Activated CD4-positive, CD25-positive, alpha-beta regulatory T cell treated with anti-CD3 and anti-CD28 coated beads, Interleukin-2, amount 50 U/mL, for 72 hours (primary cell): ENCODE measurements around the gene POGK.
"Not testable (repeated sequence)": the region's sequence is repeated elsewhere in the genome, so short reads cannot be mapped to it uniquely, and the experiment has no call there.

ENCODE experiments used
- DNase-seq: peaks from one replicate; pipeline ENCODE4 v3.0.0; 2021

POGK gene, protein sequence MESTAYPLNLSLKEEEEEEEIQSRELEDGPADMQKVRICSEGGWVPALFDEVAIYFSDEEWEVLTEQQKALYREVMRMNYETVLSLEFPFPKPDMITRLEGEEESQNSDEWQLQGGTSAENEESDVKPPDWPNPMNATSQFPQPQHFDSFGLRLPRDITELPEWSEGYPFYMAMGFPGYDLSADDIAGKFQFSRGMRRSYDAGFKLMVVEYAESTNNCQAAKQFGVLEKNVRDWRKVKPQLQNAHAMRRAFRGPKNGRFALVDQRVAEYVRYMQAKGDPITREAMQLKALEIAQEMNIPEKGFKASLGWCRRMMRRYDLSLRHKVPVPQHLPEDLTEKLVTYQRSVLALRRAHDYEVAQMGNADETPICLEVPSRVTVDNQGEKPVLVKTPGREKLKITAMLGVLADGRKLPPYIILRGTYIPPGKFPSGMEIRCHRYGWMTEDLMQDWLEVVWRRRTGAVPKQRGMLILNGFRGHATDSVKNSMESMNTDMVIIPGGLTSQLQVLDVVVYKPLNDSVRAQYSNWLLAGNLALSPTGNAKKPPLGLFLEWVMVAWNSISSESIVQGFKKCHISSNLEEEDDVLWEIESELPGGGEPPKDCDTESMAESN

DNA sequence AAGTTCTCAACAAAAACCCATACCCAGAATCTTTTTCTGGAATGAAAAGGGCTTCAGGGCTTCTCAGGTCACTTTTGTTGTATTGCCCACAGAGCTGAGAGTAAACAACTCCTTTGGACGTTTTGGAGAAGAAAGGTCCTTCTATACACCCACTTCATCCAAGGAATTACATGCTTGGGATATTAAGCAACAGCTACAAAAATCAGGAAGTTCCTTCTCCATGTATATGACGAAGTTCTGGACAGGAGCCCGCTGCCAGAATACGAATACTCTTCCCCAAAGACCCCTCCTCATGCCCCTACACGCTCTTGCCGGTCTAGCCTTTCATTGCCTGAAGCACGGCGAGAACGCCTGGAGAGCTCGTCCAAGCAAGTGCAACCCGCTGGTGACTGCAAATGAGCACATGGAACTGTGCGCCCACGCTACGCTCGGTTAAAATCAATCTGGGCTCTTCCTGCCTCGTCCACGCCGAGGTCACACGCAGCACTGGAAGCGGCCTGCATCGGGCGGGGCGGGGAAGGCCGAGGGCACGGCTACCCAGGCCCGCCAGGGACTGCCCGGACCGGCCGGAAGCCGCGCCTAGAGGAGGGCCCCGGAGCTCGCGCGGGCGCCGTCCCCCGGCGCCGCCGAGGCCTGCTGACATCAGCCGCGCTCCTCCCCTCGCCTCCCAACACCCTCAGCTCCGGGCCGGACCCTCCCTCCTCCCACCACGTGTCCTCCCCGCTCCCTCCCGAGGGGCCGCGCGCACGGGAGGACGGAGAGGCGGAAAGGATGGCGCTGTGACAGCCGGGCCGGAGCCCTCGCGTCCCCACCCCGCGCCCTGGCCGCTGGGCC lies at the start of gene POGK:
Gene POGK, plus strand, starts transcription at position 710 of the 834 bp plus-strand sequence. CDS start 1,482 bp downstream, outside the sequence.
- peak; percentile 86 for DNase-seq

DNA sequence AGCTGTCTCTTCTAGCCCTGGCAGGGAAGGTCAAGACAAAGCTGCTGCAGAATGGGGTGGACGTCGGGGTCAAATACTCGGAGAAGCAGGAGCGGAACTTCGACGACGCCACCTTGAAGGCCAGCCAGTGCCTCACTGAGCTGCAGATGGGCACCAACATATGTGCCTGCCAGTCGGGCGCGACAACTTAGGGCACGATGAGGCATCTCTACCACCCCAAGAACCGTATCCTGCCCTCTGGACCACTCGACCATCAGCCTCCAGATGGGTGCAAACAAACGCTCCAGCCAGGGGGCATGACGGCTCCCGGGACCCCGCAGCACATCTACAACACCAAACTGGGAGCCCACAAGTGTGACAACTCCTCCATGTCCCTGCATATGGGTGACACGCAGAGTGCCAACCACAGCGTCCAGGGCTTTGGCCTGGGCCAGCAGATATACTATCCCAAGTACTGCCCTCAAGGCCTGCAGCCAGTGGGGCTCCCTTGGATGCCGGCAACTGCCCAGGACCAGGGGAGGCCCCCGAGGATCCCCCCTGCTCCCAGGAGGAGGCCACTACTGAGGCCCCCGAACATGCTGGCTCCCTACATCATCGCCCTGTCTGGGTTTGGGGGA lies 42.5 kb upstream of the POGK start:
- no peak for DNase-seq

DNA sequence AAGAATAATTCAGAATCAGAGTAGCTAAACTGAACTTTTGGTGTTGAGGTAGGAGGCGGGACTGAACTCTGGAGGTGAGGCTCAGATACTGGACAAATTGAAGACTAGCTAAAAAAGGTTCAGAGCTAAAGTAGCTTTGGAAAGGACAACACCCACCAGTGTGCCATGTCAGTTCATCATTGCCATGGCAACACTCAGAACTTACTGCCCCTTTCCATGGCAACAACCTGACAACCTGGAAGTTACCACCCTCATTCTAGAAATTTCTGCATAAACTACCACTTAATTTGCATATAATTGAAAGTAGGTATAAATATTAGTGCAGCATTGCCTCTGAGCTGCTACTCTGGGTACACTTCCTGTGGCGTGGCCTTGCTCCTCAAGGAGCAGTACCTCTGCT lies 30.3 kb upstream of the POGK start:
- DNase-seq: no peak

DNA sequence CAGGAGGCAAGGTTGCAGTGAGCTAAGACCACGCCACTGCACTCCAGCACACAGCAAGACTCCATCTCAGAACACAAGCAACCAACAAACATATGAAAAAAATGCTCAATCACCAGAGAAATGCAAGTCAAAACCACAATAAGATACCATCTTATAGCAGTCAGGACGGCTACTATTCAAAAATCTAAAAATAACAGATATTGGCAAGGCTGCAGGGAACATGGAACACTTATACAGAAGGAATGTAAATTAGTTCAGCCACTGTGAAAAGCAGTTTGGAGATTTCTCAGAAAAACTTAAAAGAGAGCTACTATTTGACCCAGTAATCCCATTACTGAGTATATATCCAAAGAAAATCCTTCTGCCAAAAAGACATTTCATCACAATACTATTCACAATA lies 27.6 kb upstream of the POGK start:
- no peak for DNase-seq

DNA sequence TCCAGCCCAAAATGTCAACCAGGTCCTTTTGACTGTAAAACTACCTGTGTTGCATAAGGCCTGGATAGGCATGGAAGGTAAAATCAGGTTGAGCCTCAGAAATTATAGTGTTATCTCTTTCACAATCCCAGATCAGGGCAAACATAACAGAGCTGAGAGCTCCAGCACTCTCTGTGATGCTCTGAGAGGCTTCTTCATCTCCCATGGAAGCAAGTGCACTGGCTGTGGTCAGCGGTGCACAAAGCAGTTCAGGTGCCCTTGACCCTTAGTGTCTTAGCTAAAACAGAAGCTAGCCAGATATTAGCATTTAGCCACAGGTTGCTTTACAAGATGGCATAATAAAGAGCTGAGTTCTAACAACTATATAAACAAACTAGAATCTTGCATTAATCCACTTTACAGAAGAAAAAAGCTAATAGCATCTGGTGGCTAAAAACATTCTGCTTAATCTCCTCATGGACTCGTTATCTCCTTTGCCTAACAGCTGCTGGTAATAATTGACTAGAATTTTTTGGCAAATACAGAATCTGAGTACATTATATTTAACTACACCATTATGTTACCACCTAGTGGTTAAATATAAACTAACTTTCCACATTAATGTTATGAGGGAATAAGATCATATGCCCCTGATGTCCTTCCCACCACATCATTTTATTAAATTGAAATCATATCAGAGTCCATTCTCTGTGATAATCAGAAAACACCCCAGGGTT lies 25.6 kb upstream of the POGK start:
- DNase-seq: no peak

DNA sequence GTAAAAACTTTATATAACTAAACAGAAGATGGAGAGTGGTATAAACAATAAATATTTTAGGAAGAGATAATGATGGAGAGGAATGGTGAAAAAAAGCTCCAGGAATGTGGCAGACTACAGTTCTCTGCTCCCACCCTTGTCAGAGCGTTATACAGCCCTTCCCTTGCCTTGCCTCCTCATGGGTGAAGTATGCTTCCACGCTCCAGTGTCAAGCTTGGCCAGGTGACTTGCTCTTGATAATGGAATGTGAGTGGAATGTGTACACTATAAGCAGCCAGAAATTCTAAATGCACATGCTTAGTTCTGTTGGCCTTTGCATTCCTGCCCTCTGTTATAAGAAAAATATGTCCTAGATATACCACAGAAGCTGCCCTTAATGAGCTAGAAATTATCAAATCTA lies 24.7 kb upstream of the POGK start:
- no peak for DNase-seq

DNA sequence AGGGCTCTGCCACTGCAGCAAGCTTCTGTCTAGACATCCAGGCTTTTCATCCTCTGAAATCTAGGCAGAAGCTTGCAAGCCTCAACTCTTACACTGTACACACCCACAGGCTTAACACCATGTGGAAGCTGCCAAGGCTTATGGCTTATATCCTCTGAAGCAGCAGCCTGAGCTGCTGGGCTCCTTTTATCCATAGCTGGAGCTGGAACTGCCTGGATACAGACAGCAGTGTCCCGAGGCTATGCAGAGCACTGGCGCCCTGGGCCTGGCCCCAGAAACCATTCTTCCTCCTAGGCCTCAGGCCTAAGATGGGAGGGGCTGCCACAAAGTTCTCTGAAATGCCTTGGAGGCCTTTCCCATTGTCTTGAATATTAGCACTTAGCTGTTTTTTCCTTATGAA lies 19.3 kb upstream of the POGK start:
- DNase-seq: no peak

DNA sequence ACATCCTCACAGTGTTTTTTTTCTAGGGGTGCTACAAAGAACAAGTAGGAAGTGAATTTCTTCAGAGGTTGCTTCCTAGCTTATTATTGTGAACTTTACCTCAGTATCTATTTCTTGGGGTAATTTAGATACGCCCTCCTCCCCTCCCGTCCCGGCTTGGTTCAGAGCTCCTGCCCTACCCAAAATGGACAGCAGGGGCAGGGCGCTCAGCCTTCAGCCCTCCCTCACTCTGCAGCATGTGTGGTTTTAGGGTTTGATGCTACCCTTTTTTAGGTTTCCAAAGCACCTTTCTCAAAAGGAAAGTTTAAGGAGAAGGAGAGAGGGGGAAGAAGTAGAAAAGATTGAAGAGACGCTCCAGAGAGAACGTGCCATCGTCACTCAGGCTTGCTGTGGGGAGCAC lies 16.9 kb upstream of the POGK start:
- no peak for DNase-seq

DNA sequence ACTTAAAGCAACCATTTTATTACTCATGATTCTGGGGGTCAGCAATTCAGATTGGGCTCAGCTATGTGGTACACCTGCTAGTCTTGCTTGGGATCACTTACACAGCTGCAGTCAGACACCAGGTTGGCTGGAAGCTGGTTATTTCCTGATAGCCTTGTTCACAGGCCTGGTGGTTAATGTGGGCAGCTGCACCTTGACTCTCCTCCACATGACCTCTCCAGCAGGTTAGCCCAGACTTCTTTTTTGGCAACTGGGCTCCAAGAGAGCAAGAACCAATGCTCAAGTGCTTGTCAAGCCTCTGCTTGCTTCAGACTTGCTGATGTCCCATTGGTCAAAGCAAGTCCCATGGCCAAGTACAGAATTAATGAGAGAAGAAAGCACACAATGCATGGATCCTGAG lies 11.8 kb upstream of the POGK start:
- no peak for DNase-seq

DNA sequence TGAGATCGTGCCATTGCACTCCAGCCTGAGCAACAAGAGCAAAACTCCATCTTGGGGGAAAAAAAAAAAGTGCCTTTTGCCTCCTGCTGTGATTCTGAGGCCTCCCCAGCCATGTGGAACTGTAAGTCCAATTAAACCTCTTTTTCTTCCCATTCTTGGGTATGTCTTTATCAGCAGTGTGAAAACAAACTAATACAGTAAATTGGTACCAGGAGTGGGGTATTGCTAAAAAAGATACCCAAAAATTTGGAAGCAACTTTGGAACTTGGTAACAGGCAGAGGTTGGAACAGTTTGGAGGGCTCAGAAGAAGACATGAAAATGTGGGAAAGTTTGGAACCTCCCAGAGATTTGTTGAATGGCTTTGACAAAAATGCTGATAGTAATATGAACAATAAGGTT lies 9.5 kb upstream of the POGK start:
- not testable (repeated sequence) for DNase-seq

DNA sequence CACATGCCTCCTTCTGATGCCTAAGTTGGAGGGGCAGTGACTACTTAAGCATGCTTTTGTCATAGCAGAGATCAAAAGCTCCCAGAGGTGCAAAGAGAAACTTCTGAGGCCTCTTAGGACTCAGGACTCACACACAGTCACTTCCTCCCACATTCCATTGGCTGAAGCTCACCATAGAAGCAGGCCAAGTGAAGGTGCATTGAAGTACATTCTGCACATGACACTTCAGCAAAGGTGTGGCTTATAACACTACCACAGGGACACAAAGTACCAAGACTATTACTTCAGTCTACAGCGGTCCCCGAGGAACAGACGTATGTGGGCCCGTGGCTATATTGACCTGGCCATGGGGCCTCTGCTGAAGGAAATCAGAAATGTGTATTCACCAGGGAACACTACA lies 2.5 kb upstream of the POGK start:
- no peak for DNase-seq

DNA sequence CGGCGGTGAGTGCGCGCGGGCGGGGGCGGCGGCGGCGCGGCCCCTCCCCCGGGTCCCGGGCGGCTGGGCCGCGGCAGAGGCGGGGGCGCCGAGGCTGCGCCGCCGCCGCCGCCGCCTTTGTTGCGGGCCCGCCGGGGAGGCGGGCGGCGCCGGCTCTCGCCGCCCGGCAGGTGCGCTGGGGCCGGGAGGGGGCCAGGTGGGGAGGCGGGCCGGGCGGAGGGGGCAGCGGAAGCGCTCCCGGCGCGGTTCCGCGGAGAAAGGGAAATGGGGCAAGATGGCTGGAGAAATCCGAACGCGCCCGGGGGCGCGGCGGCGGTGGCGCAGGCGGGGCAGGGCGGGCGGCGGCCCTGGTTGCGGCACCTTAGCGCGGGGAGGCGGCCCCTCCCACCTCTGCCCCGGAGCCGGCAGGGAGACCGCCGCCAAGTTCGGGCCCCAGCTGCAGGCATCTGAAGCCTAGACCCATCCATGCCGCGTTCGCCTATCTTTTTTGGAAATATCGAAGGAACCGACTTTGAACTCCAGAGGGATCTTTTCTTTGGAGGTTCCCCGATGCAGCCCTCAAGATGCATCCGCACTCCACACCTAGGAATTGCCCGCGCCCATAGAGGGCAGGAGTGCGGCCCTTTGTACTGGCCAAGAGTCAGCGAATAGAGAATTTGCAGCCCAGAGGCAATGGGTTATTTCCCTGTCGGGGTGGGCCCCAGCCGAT lies 479 bp downstream of the POGK start:
- DNase-seq: peak; percentile 58

DNA sequence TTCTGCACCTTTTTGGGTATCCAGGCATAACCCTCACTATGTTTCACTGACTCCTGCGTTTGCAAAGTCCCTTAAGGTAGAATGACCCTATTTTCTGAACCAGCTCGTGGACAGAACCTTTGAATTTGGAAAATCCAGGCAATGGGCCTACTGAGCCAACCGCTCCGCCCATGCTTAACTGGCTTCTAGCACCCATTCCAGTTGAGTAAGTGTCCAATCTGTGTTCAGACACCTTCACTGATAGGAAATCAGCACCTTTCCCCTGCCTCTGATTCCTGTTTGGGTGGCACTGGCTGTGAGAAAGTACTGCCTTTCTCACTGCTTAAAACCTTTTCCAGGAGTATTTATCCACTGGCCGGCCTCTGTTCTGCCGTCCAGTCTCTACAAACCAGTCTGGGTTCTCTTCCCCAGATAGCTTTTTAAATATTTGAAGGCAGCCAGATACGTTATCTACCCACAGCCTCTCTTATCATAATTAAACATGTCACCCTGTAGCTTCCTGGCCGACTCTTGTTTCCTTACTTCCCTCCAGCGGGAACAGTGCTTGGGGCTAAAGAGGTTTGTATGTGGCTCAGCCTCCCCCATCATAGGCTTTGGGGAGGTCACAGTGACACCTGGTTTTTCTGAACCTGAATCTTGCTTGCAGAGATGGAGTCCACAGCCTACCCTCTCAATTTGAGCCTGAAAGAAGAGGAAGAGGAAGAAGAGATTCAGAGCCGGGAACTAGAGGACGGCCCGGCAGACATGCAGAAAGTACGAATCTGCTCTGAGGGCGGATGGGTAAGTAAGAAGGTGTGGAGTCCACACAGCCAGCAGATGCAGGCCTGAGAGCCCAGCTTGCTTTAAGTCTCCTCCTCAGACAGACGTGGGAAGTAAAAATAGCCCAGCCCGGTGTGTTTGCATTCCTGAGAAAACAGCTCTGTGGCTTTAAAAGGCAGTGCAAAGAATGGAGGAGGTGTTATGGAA lies 1.3 kb downstream of the POGK start:
- no peak for DNase-seq

DNA sequence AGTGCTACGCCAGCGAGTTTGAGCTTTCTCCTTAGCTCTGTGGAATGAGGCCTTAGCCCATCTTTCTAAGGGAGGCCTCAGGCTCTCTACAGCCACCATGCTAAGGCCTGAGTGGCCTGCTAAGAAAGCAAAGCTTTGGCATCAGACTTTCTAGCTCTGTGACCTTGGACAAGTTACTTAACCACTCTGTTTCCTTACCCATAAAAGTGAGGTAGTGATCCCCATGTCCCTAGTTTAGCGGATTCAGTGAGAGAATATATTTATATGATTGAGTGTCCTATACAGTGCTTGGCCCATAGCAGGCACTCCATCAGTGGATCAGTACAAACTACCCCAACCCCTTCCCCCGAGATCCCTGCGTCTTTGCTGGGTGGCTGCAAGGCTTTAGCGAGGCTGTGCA lies 4.0 kb downstream of the POGK start:
- DNase-seq: no peak

DNA sequence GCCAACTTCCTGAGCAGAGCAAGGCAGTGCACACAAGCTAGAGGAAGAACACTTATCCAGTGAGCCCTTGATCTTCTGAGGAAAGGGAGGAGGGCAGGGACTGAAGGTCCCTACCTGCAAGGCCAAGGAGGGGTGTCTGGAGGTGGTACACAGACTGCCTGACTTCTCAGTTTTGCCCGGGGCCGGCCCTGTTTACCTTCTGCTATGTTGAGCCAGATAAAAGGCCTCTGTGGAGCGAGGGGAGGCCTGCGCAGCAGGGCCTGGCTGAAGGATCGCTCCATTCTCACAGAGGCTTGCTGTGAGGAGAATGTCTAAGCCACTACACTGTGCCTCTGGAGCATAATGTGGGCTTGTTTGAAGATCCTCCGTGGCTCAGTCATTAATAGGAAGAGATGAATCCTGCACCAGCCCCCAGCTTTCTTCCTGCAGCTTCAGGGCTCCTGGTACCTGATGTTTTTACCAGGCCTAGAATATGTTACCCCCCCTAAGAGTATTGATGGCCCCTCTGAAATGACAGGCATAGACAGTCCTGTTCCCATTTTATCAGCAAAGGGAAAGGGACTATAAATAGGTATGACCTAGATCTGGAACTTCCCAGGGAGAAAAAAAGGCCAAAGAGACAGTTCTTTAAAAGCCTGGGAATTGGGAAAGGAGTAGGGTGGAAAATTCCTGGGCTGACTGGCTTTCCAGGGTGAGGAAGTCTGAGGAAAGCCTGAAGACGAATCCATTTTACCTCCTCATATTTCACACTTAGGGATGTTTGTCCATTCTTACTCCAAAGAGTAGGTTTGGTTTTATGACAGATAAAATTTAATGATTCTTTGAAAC lies 4.7 kb downstream of the POGK start:
- no peak for DNase-seq

DNA sequence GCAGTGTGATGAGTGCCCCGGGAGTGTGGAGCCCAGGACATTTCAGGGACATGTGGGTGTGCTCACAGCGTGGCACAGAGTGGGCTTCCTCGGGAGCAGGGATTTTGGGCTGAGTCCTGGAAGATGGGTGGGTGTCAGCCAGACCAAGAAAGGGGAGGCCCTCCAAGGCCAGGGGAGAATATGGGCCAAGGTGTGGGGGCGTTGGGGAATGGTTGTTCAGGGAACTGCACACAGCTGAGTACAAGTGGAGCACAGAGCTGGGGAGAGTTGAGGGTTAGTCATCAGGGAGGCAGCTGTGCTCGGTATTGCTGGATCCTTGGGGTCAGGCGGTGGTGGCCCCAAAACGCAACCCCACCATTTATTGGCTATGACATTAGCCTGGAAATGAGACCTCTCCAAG lies 5.5 kb downstream of the POGK start:
- no peak for DNase-seq

DNA sequence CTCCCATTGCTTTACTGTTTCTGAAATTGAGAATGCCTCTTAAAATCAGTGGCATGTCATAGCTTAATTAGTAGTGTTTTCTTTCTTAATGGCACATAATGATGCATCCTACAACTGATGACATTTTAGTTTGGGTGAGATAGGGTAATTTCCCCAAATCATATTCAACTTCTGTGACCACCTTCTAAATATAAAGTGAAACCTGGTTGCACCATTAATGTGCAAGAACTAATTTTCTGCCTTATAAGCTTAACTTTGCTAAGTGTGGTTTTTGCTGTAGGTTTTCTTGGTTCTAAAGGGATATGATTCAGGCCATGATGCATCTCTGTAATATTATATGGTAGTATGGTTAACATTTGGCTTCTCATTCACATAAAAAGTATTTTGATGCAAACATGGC lies 8.9 kb downstream of the POGK start:
- DNase-seq: no peak

DNA sequence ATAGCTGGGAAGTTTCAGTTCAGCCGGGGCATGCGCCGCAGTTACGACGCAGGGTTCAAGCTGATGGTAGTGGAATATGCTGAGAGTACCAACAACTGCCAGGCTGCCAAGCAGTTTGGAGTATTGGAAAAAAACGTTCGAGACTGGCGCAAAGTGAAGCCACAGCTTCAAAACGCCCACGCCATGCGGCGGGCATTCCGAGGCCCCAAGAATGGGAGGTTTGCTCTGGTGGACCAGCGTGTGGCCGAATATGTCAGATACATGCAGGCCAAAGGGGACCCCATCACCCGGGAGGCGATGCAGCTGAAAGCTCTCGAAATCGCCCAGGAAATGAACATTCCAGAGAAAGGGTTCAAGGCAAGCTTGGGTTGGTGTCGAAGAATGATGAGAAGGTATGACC lies 9.9 kb downstream of the POGK start:
- DNase-seq: no peak

DNA sequence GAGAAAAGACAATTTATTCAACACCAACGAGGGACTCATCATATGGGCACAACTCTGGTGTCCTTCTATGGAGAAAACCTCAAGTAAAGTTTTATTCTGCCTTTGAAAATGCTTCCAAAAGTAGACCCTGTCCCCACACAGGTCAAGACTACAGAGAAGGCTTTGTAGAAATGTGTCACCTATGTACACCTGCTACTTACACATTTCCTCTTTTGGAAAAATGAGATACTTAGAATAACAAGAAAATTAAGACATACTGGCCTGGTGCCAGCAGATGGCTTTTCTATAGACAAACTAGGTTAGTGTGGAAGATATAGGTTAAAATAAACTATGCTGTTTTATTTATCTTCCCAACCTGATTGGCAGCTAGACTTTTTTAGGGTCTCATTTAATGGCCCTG lies 13.6 kb downstream of the POGK start:
- no peak for DNase-seq

DNA sequence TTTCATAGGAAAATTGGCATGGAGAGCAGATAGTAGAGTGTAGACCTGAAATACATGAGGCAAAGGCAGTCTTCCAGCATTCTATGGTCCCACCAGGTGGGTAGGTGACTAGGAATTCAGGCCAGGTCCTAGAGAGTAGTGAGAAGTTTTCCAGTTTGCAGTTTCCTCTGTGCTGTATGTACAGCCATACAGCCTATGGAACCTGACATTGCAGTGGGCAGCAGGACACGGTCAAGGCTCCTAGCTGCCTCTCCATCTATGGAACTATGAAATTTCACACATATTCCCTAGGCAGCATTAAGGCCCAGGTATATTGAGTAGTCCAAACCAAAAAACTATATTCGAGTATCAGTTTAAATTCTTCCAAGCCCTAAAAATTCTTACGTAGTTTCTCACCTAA lies 16.3 kb downstream of the POGK start:
- DNase-seq: no peak
